Medulla oblongata (tissue), 1 donor: Measurements from ENCODE around the gene SMCO1.
"Not testable (repeated sequence)": the region's sequence is repeated elsewhere in the genome, so short reads cannot be mapped to it uniquely, and the experiment has no call there.

Experiments
- DNase-seq: peaks from one replicate; pipeline ENCODE4 v3.0.0-alpha.2; 2015; ENCODE audit errors: extremely low spot score

Gene SMCO1

DNA sequence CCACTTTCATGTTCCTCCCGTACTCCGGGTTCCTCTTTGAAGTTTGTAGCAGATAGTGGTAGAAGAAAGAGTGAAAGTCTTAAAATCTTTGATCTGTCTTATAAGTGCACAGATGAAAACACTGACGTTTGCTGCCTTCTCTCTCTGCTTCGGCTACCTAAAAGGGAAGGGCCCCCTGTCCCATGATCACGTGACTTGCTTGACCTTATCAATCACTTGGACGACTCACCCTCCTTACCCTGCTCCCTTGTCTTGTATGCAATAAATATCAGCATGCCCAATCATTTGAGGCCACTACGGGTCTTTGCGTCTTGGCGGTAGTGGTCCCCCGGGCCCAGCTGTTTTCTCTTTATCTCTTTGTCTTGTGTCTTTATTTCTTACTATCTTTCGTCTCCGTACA, 6.1 kb upstream of the SMCO1 start:
- not testable (repeated sequence) for DNase-seq

DNA sequence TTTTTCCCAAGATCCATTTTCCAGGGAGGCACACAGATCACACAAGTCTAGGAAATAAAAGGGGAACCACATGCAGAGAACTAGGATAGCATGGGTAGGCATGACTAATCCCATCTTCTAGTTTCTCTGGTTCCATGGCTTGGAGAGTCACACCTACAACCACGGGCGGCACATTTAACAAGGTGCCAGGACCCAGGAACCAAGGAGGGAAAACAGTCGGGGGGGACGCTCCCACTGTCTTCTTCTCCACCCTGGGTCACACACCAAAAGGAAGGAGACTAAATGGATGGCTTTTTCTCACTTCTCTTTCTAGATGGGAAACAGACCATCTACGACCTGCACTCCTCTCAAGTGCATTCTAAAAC, 4.6 kb upstream of the SMCO1 start:
- DNase-seq: no peak

DNA sequence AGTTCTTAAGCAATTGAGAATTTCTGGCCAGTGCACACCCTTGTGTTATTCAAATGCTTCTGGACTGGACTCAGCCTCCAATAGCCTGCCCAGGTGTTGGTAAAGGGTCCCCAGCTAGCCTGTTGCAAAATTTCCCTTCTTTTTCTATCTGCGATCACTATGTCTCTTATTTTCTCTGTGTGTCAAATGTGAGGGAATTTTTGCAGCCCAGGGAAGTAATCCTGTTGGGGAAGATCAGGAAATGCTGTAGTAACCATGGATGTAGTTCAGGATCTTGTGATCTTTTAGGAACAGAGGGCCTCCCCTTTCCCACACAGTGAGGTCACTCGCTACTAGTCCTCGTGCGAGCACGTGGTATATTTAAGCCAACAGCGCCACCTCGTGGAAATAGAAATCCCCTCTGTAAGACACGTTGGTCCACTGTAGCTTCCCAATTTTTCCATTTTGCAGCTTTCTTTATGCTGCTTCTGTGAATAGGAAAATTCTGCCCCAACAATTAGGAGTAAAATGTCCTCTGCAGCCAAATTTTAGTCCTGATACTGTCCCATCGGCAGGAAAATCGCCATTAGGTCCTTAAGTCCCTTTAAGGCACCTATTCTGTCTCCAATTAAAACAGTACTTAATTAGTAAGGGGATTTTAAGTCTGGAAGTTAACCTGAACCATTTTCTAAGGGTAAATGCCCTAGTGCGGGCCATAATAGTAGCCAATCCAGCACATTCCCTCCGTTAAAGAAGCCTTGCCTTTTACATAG, 4.0 kb upstream of the SMCO1 start:
- peak; percentile 41 for DNase-seq

DNA sequence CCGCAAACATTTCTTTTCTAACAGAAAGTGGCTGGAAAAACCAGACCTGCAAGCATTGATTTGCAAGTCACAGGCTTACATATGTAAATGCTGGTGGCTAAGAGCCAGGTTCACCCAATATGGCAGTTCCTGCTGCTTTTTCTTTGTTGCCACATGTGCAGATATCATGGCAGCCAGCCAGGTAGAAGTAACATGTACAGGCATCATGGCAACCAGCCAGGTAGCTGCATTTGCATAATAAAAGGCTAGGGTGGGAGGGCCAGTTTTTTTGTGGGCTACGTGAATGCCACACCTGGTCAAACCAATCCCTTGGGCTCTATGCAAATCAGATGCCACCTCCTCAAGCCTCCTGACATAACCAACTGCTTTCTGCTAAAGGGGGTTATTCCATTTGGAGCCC, 2.8 kb upstream of the SMCO1 start:
- DNase-seq: no peak

DNA sequence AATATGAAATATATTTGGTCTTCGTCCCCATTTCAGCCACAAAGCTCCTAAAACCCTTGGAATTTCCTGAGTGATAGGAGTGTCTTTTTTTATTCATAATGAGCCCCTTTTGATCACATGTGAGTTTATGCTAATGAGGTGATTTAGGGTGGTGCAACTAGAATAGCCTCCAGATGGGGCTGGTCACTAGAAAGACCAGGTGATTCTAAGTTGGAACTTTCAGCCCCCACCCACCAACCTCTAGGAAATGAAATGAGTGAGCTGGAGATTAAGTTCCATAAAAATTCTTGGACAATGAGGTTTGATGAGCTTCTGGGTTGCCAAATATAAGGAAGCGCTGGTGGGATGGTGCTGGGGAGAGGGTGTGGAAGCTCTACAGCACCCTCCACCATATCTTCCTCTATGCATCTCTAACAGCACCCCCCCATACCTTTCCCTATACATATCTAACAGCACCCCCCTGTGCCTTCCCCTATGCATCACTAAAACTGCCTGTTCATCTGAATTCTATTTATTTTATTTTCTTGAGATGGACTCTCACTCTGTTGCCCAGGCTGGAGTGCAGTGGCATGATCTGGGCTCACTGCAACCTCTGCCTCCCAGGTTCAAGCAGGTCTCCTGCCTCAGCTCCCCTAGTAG, 2.1 kb upstream of the SMCO1 start:
- no peak for DNase-seq

DNA sequence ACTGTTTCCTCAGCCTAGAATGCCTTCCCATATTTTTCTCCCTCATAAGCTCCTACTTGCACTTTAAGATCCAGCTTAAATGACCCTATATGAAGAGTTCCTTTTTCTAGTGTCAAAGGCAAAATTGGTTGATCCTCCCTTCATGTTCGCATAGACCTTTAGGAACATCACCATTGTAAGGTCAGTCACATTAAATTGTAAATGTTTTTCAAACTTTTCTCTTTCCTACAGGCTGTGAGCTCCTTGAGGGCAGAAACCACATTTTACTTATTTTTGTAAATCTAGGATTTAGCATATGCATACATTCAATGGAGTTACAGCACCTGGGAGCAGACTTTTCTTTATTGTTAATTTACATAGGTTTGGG, 813 bp downstream of the SMCO1 start:
- DNase-seq: no peak

DNA sequence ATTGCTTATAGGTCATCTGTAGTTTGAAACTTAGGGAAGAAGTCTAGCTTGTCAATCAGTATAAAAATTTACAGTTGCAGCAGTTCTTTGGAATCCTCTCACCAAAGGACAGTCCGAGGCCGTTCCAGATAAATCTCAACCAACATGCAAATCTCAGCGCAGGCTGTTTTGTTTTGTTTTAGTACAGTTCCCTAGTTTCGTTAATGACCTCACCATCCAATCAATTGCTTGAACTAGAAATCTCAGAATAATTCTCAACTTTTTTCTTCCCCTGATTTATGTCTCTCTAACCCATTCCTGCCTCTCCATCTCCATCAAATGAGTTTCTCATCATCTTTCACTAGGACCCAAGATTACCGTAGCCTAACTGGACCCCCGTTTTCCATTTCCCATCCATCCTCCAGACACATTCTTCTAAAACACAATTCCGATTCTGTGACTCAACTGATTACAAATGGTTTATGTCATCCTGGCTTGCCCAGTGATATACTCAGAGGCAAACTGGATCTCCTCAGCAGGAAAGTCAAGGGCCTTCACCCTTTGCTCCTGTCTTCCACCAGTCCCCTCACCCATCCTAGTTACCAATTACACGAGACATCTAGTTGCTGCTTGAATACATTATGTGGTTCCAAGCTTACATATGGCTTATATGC, 1.3 kb downstream of the SMCO1 start:
- no peak for DNase-seq

DNA sequence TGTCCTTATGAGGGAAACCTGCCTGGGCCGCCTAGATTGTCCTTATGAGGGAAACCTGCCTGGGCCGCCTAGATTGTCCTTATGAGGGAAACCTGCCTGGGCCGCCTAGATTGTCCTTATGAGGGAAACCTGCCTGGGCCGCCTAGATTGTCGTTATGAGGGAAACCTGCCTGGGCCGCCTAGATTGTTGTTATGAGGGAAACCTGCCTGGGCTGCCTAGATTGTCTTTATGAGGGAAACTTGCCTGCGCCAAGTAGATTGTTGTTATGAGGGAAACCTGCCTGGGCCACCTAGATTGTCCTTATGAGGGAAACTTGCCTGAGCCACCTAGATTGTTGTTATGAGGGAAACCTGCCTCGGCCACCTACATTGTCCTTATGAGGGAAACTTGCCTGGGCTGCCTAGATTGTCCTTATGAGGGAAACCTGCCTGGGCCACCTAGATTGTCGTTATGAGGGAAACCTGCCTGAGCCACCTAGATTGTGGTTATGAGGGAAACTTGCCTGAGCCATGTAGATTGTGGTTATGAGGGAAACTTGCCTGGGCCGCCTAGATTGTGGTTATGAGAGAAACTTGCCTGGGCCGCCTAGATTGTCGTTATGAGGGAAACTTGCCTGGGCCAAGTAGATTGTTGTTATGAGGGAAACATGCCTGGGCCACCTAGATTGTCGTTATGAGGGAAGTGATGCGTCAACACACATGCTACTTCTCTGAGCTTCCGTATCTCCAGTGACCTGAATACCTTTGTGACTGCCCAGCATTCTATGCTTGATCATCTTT, 3.3 kb downstream of the SMCO1 start:
- not testable (repeated sequence) for DNase-seq

DNA sequence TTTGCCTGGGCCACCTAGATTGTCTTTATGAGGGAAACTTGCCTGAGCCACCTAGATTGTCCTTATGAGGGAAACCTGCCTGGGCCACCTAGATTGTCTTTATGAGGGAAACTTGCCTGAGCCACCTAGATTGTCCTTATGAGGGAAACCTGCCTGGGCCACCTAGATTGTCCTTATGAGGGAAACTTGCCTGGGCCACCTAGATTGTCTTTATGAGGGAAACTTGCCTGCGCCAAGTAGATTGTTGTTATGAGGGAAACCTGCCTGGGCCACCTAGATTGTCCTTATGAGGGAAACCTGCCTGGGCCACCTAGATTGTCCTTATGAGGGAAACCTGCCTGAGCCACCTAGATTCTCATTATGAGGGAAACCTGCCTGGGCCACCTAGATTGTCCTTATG, 4.0 kb downstream of the SMCO1 start:
- DNase-seq: not testable (repeated sequence)

DNA sequence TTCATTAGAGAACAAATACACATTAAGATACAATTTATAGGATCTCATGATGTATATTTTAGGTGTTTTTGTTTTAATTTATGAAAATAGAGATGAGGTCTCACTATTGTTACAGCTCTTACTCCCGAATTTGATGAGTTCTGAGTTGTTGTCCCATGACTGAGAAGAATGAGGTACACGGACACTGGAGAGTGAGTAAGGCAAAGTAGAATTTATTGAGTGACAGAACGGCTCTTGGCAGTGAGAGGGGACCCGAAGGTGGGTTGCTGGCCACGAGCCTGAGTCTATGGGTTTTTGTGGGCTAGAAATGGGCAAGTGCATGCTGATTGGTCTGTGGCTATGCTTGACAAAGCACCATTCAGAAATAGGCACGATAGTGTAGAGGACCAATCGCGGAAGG, 8.5 kb downstream of the SMCO1 start:
- no peak for DNase-seq

DNA sequence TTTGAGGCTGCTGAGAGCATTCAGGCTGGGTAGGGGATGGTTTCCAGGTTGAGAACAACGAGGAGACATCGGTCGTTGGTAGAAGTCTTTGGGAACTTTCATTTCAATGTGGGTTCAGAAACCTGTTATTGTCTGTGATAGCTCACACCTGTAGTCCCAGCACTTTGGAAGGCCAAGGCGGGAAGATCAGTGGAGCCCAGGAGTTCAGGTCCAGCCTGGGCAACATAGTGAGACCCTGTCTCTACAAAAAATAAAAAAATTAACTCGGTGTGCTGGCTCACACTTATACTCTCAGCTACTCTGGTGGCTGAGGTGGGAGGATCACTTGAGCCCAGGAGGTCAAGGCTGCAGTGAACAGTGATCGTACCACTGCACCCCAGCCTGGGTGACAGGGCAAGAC, 10.6 kb downstream of the SMCO1 start:
- no peak for DNase-seq

DNA sequence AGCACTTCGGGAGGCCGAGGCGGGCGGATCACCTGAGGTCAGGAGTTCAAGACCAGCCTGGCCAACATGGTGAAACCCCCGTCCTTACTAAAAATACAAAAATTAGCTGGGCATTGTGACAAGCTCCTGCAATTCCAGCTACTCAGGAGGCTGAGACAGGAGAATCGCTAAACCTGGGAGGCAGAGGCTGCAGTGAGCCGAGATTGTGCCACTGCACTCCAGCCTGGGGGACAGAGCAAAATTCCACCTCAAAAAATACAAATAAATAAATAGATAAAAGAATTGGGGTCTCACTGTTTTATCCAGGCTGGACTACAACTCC, 11.1 kb downstream of the SMCO1 start:
- DNase-seq: not testable (repeated sequence)

DNA sequence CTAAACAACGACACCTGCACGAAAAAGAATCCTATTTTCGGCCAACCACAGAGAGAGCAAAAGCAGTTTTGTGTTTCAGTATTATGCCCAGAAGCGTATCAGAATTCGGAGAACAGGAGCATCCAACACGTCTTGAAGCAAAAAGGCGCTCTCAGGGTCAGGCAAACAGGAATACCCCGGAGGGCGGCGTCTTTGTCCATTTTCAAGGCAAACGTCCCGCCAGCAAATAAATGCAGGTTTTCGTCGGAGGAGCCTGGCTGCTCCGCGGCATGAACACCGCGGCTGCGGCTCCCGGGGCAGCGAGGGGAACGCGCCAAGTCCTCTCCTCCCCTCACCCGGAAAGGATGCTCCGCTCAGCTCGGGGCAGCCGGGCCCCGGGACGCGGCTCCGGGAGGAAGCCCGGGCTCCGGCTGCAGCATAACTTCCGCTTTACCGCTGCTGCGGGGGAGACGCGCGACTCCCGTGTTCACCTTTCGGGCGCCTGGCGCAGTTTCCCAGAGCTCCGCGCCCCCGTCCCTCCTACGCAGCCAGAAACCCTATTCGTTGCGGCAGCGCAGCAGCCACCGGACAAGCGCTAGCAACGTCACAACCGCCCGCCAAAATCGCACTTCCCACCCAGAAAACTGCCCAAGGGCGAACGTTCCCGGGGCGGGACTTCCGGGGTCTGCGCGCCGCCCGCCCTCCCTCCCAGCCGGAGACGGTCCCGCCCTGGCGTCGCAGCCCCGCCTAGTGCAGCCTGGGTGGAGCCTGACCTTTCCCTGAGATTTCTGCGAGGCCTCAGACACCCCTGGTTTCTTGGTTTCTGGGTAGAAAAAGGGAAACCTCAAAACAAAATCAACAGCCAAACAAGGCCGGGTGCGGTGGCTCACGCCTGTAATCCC, 11.7 kb downstream of the SMCO1 start, which contains the start of gene RNF168:
Gene RNF168, minus strand, starts transcription at position 573 of the 881 bp plus-strand sequence. CDS start 595 bp downstream, outside the sequence.
- DNase-seq: peak; percentile 95

DNA sequence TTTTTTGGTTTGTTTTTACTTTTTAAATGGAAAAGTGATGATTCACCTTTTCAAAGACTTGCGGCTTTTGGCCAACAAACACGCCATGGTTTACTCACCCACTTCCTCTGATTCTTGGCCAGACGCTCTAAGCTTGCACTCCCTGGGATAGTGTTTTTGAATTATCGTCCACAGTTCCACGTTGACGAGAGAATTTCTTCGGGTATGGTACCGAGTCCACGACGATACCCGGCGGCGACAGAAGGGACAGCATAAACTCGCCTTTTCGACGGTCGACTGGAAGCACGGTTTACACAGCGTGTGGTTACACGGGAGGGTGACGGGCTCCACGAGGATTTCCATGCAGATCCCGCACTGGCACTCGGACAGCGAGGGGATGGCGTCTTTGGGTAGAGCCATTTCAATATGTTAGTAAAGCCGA, 12.4 kb downstream of the SMCO1 start:
- DNase-seq: peak; percentile 61

DNA sequence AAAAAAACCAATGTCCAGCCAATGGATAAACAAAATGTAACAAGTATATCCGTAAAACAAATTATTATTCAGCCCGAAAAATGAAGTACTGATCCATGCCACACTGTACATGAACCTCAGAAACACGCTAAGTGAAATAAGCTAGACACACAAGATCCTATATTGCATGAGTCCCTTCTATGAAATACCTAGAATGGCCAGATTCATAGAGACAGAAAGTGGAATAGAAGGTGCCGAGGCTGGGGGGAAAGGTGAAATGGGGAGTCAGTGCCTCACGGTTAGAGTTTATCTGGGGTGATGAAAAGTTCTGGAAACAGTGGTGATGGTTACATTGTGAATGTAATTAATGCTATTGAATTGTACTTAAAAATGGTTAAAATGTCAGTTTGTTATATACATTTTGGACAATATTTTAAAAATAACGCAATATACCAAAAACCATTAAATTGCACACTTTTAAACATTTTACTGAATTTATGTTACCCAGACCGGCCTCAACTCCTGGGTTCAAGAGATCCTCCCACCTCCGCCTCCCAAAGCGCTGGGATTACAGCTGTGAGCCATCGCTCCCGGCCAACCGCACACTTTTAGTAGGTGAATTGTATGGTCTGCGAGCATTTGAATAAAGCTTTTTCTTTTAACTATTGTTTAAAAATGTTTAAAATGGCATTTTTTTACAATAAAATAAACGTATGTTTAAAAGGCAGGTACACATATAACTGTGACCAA, 13.7 kb downstream of the SMCO1 start:
- no peak for DNase-seq

DNA sequence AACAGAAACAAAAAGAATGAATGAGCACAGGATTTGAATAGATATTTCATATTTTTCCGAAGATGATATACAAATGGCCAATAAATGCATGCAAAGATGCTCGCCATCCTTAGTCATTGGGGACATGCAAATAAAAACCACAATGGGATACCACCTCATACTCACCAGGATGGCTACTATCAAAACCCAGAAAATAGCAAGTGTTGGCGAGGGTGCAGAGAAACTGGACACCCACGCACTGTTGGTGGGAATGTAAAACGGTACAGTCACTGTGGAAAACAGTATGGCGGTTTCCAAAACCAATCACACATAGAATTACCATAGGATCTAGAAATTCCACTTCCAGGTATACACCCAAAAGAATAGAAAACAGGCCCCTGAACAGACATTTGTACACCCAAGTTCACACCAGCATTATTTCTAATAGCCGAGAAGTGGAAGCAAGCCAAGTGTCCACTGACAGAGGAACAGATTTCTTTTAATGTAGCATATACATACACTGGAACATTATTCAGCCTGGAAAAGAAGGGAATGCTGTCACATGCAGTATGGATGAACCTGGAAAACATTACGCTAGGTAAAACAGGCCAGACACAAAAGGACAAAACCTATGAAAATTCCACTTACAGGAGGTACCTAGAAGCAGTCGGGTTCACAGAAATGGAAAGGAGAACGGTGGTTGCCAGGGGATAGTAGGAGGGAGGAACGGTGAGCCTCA, 15.2 kb downstream of the SMCO1 start:
- DNase-seq: no peak

DNA sequence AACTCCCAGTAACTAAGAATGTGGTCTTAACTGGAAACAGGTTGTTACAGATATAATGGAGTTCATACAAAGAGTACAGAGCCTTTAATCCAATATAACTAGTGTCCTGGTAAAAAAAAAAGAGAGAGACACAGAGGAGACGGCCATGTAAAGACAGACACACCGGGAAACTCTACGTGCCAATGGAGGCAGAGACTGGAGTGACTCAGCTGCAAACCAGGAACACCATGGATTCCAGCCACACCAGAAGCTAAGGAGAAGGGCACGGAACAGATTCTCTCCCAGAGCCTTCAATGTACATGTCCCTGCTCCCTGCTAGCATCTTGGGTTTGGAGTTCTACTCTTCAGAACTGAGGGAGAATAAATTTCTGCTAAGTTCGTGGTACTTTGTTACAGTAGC, 16.1 kb downstream of the SMCO1 start:
- DNase-seq: no peak

DNA sequence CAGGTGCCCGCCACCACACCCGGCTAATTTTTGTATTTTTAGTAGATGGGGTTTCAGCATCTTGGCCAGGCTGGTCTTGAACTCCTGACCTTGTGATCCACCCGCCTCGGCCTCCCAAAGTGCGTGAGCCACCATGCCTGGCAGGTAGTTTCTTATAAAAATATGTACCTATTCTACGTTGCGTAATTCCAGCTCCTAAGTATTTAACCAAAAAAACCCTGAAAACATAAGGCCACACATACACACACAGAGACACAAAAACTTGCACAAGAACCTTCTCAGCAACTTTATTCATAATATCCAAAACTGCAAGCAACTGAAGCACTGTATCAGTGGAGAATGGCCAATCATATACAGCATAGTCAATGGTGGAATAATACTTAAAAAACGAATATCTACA, 16.8 kb downstream of the SMCO1 start:
- no peak for DNase-seq

DNA sequence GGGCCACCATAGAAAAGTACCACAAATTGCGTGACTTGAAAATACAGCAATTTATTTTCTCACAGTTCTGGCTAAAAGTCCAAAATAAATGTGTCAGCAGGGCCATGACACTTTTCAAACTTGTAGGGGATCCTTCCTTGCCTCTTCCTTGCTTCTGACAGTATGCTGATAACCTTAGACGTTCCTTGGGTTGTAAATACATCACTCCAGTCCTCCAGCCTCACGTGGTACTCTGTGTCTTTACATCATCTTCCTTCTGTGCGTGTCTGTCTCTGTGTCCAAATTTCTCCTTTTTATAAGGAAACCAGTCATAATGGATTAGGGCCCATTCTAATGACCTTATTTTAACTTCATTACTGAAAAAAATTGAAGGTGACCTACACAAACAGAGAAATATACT, 19.0 kb downstream of the SMCO1 start:
- no peak for DNase-seq

DNA sequence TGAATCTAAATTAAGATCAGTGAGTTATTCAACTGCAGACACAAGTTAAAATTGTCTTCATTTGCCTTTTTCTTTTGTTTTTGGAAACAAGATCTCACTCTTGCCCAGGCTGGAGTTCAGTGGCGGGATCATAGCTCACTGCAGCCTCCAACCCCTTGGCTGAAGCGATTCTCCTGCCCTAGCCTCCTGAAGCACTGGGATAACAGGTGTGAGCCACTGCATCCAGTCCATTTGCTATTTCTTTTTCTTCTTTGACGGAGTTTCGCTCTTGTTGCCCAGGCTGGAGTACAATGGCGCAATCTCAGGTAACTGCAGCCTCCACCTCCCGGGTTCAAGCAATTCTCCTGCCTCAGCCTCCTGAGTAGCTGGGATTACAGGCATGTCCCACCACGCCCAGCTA, 21.9 kb downstream of the SMCO1 start:
- no peak for DNase-seq
